ENCODE results near the gene ZNF777. TPM values are rescaled to one million over a fixed set of nuclear protein-coding genes. Genes with fewer than 3 reads are reported as not detected.

Gene ZNF777
- total RNA-seq, 1 experiment from 2014 or later = 12.0 TPM

GRCh38 chr7:149415391-149416071 lies 45.3 kb downstream of the ZNF777 start (continued):
- TF ChIP-seq HMGXB4 (CRISPR knock-in tag; IDR thresholded peaks at IDR 0.05) (no peak), ZNF317 (CRISPR knock-in tag; IDR thresholded peaks at IDR 0.05; ENCODE audit: borderline replicate concordance, low read depth) (no peak), KAT7 (CRISPR knock-in tag; IDR thresholded peaks at IDR 0.05; ENCODE audit: borderline replicate concordance) (no peak), ATF3 (CRISPR knock-in tag; conservative IDR thresholded peaks at IDR 0.05) (no peak), ETV6 (CRISPR knock-in tag; IDR thresholded peaks at IDR 0.05) (no peak)
- TF ChIP-seq, protein P1, sequence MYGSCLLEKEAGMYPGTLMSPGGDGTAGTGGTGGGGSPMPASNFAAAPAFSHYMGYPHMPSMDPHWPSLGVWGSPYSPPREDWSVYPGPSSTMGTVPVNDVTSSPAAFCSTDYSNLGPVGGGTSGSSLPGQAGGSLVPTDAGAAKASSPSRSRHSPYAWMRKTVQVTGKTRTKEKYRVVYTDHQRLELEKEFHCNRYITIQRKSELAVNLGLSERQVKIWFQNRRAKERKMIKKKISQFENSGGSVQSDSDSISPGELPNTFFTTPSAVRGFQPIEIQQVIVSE (CRISPR knock-in tag; IDR thresholded peaks at IDR 0.05; ENCODE audit: borderline replicate concordance) = no peak
- TF ChIP-seq, protein P2, sequence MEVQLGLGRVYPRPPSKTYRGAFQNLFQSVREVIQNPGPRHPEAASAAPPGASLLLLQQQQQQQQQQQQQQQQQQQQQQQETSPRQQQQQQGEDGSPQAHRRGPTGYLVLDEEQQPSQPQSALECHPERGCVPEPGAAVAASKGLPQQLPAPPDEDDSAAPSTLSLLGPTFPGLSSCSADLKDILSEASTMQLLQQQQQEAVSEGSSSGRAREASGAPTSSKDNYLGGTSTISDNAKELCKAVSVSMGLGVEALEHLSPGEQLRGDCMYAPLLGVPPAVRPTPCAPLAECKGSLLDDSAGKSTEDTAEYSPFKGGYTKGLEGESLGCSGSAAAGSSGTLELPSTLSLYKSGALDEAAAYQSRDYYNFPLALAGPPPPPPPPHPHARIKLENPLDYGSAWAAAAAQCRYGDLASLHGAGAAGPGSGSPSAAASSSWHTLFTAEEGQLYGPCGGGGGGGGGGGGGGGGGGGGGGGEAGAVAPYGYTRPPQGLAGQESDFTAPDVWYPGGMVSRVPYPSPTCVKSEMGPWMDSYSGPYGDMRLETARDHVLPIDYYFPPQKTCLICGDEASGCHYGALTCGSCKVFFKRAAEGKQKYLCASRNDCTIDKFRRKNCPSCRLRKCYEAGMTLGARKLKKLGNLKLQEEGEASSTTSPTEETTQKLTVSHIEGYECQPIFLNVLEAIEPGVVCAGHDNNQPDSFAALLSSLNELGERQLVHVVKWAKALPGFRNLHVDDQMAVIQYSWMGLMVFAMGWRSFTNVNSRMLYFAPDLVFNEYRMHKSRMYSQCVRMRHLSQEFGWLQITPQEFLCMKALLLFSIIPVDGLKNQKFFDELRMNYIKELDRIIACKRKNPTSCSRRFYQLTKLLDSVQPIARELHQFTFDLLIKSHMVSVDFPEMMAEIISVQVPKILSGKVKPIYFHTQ (CRISPR knock-in tag; IDR thresholded peaks at IDR 0.05) = no peak

- Mint-ChIP-seq H3K27me3 (ENCODE audit: low read depth) (peaks cover 12% of the 10 kb centered on the region), H3K27ac (peak overlapping the region; percentile 63), H3K4me3 (peak overlapping the region; percentile 78), H3K9me3 (peaks cover 13% of the 10 kb centered on the region), H3K36me3 (no peaks in the 10 kb centered on the region), H3K4me1 (peaks cover 10% of the 10 kb centered on the region)
- ChIA-PET CTCF (interaction anchor here (0.5 to 0.9 kb wide), 3 partner anchors 105 to 287 kb away, joined by 3 read pairs; partner anchors contain the start of gene ZNF282), POLR2A (no interaction called here)
- ATAC-seq (peak; percentile 95), DNase-seq (ENCODE audit: low spot score) (peak; percentile 95)
- TF ChIP-seq, protein P3, sequence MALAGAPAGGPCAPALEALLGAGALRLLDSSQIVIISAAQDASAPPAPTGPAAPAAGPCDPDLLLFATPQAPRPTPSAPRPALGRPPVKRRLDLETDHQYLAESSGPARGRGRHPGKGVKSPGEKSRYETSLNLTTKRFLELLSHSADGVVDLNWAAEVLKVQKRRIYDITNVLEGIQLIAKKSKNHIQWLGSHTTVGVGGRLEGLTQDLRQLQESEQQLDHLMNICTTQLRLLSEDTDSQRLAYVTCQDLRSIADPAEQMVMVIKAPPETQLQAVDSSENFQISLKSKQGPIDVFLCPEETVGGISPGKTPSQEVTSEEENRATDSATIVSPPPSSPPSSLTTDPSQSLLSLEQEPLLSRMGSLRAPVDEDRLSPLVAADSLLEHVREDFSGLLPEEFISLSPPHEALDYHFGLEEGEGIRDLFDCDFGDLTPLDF (CRISPR knock-in tag; IDR thresholded peaks at IDR 0.05) = 0 out of 2 replicates have a peak, but pooled peaks have one; percentile 65
- TF ChIP-seq SOX15 (CRISPR knock-in tag; IDR thresholded peaks at IDR 0.05) (no peak), GRHL2 (CRISPR knock-in tag; IDR thresholded peaks at IDR 0.05; ENCODE audit: insufficient replicate concordance, severe bottlenecking) (no peak), IRF2 (CRISPR knock-in tag; IDR thresholded peaks at IDR 0.05; ENCODE audit: borderline replicate concordance, low read depth) (no peak), CREM (CRISPR knock-in tag; IDR thresholded peaks at IDR 0.05) (peak; percentile 74), ZNF671 (CRISPR knock-in tag; IDR thresholded peaks at IDR 0.05) (peak; percentile 43; the same call in 1 of the 2 replicates), GTF2I (CRISPR knock-in tag; conservative IDR thresholded peaks at IDR 0.05) (peak; percentile 72; the same call in 1 of the 2 replicates), ETV6 (CRISPR knock-in tag; IDR thresholded peaks at IDR 0.05) (peak; percentile 81; the same call in 1 of the 2 replicates)
- TF ChIP-seq, protein P4, sequence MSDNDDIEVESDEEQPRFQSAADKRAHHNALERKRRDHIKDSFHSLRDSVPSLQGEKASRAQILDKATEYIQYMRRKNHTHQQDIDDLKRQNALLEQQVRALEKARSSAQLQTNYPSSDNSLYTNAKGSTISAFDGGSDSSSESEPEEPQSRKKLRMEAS (CRISPR knock-in tag; IDR thresholded peaks at IDR 0.05) = peak; percentile 63; the same call in 1 of the 2 replicates
- TF ChIP-seq, protein P5, sequence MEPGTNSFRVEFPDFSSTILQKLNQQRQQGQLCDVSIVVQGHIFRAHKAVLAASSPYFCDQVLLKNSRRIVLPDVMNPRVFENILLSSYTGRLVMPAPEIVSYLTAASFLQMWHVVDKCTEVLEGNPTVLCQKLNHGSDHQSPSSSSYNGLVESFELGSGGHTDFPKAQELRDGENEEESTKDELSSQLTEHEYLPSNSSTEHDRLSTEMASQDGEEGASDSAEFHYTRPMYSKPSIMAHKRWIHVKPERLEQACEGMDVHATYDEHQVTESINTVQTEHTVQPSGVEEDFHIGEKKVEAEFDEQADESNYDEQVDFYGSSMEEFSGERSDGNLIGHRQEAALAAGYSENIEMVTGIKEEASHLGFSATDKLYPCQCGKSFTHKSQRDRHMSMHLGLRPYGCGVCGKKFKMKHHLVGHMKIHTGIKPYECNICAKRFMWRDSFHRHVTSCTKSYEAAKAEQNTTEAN (CRISPR knock-in tag; IDR thresholded peaks at IDR 0.05) = no peak
- TF ChIP-seq, protein P6, sequence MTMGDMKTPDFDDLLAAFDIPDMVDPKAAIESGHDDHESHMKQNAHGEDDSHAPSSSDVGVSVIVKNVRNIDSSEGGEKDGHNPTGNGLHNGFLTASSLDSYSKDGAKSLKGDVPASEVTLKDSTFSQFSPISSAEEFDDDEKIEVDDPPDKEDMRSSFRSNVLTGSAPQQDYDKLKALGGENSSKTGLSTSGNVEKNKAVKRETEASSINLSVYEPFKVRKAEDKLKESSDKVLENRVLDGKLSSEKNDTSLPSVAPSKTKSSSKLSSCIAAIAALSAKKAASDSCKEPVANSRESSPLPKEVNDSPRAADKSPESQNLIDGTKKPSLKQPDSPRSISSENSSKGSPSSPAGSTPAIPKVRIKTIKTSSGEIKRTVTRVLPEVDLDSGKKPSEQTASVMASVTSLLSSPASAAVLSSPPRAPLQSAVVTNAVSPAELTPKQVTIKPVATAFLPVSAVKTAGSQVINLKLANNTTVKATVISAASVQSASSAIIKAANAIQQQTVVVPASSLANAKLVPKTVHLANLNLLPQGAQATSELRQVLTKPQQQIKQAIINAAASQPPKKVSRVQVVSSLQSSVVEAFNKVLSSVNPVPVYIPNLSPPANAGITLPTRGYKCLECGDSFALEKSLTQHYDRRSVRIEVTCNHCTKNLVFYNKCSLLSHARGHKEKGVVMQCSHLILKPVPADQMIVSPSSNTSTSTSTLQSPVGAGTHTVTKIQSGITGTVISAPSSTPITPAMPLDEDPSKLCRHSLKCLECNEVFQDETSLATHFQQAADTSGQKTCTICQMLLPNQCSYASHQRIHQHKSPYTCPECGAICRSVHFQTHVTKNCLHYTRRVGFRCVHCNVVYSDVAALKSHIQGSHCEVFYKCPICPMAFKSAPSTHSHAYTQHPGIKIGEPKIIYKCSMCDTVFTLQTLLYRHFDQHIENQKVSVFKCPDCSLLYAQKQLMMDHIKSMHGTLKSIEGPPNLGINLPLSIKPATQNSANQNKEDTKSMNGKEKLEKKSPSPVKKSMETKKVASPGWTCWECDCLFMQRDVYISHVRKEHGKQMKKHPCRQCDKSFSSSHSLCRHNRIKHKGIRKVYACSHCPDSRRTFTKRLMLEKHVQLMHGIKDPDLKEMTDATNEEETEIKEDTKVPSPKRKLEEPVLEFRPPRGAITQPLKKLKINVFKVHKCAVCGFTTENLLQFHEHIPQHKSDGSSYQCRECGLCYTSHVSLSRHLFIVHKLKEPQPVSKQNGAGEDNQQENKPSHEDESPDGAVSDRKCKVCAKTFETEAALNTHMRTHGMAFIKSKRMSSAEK (CRISPR knock-in tag; IDR thresholded peaks at IDR 0.05; ENCODE audit: borderline replicate concordance) = peak; percentile 94
- TF ChIP-seq, protein P7, sequence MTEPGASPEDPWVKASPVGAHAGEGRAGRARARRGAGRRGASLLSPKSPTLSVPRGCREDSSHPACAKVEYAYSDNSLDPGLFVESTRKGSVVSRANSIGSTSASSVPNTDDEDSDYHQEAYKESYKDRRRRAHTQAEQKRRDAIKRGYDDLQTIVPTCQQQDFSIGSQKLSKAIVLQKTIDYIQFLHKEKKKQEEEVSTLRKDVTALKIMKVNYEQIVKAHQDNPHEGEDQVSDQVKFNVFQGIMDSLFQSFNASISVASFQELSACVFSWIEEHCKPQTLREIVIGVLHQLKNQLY (CRISPR knock-in tag; IDR thresholded peaks at IDR 0.05) = peak; percentile 72; the same call in 1 of the 2 replicates
Measured at GRCh38 chr7:149414745-149415390, 46.0 kb downstream of the ZNF777 start.

All from WTC11 (cell line).